H1 (cell line): ENCODE measurements around the gene PTPRT. TPM values are rescaled to one million over a fixed set of nuclear protein-coding genes. Genes with fewer than 3 reads are reported as not detected.
A peak's percentile ranks its signal among the peaks of the same experiment; 100 is the strongest.

Experiments
- EGR1 ChIP-seq: IDR thresholded peaks from 2 replicates; pipeline ENCODE4 v1.6.1; 2011; ENCODE audit warnings: low read depth, low read length, borderline replicate concordance
- POU5F1 ChIP-seq: IDR thresholded peaks from 2 replicates; pipeline ENCODE4 v1.6.1; 2011; ENCODE audit warnings: low read depth, mild to moderate bottlenecking, low read length, moderate library complexity
- RBBP5 ChIP-seq: IDR thresholded peaks from 2 replicates; pipeline ENCODE4 v1.7.1; 2012; ENCODE audit warnings: low read depth, mild to moderate bottlenecking, inconsistent platforms, low read length, moderate library complexity, borderline replicate concordance
- SAP30 ChIP-seq: fragments of 300-600 bp; sonication (generic); IDR thresholded peaks from 2 replicates; pipeline ENCODE4 v1.7.1; 2012; ENCODE audit warnings: low read length, moderate library complexity, mild to moderate bottlenecking, inconsistent platforms; ENCODE audit not compliant: insufficient read depth, insufficient replicate concordance
- TEAD4 ChIP-seq: IDR thresholded peaks from 2 replicates; pipeline ENCODE4 v1.6.1; 2012; ENCODE audit warnings: low read depth, low read length, inconsistent platforms, mixed read lengths
- YY1 ChIP-seq: IDR thresholded peaks from 2 replicates; pipeline ENCODE4 v1.6.1; 2011; ENCODE audit warnings: low read depth, mild to moderate bottlenecking, low read length
- ZNF274 ChIP-seq: IDR thresholded peaks from 2 replicates; pipeline ENCODE4 v1.7.0; 2012; ENCODE audit warnings: low read length, borderline replicate concordance; ENCODE audit errors: extremely low read depth
- polyA plus RNA-seq, 7 experiments: library from polyadenylated mRNA; depleted of rRNA in 3 of 7; stranded (reverse) in 5 of 7; unstranded in 2 of 7; fragments of >200 nt in 5 of 7; fragments of 200-250 nt in 2 of 7; gene quantifications; 1 replicate in 5 of 7; 2 replicates in 1 of 7; 4 replicates in 1 of 7; pipeline versions ENCODE4 v1.2.1 to v1.2.3, GENCODE V29; 2011 to 2013; ENCODE audit warnings: missing spikeins in 2 of 7, mixed read lengths in 2 of 7
- total RNA-seq: library from RNA; stranded (reverse); fragmentation: NEBNext Ultra II Directional; extraction: Animal tissue kit (Norgen Biotek cat#: 25700); gene quantifications from 2 replicates; pipeline ENCODE4 v1.2.1, GENCODE V29; 2021

The PTPRT gene
- total and polyA plus RNA-seq, 2 of the 8 experiments (the other 6 are each of a cell fraction or from before 2014, with no cell fraction given) = 0.33 to 1.8 TPM

GRCh38 chr20:43040427-43040826 lies 149.3 kb downstream of the PTPRT start (continued):
- TF ChIP-seq EGR1 (no peak), RBBP5 (no peak), ZNF274 (no peak), SAP30 (no peak), TEAD4 (0 out of 2 replicates have a peak, but pooled peaks have one; percentile 9), POU5F1 (no peak), YY1 (no peak)
